HS-5 (cell line): ENCODE measurements around the gene MTMR6.

Experiments used
- DNase-seq: peaks from one replicate; pipeline ENCODE4 v3.0.0-alpha.2; 2012; ENCODE audit warnings: low read depth

Gene MTMR6

GRCh38 chr13:25286969-25287961, at the start of gene MTMR6:
Gene MTMR6, minus strand, starts transcription at chr13:25287488. Its CDS starts 241 bp downstream, at chr13:25287247.
- DNase-seq: no peak

DNA sequence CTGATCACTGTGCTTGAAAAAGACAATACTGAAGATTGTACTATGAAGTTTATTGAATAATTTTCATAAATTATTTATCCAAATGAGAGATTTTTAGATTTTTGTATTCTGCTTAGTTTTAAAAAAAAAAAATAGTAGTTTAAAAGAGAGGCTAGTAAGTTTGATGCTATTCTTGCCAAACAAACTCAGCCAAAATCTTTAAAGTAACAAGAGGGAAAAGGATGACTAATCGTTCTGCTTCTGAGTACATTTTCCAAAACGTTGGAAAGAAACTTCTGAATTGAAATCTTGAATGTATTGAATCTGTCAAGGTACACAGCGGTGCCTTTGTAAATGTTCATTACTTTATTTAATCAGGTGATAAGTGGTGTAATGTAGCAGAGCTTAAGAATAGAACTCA, 48.6 kb upstream of the MTMR6 start:
- no peak for DNase-seq

DNA sequence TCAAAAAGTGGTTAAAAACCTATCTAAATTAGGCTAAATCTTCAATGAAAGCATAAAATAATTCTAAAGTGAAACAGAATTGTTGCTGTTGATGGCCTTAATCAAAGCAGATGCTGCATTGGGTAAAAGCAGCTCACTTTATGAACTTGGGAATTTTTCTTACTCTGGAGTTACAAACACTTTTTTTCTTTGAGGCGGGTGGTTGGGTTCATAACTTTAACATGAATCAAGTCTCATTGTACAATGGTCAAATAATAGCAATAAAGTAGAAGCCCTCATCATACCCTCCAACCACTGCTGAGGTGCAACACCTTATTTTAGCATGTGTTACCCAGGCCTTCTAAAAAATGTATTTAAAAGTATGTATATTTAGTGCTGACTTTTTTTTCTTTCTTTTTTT, 43.3 kb upstream of the MTMR6 start:
- no peak for DNase-seq

DNA sequence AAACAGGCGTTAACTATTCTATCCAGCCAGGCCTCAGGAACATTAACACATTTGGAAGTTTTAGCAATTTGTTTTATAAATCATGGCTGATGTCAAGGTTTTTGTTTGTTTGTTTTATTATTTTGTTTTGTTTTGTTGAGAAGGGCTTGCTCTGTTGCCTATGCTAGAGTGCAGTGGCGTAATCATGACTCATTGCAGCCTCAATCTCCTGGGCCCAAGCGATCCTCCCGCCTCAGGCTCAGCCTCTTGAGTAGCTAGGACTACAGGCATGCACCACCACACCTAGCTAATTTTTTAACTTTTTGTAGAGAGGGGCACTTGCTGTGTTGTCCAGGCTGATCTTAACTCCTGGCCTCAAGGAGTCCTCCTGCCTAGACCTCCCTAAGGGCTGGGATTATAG, 42.4 kb upstream of the MTMR6 start:
- DNase-seq: no peak

GRCh38 chr13:25324100-25324499, 36.8 kb upstream of the MTMR6 start:
- no peak for DNase-seq

GRCh38 chr13:25319771-25320170, 32.5 kb upstream of the MTMR6 start:
- no peak for DNase-seq

GRCh38 chr13:25318946-25319345, 31.7 kb upstream of the MTMR6 start:
- peak; percentile 34 for DNase-seq

DNA sequence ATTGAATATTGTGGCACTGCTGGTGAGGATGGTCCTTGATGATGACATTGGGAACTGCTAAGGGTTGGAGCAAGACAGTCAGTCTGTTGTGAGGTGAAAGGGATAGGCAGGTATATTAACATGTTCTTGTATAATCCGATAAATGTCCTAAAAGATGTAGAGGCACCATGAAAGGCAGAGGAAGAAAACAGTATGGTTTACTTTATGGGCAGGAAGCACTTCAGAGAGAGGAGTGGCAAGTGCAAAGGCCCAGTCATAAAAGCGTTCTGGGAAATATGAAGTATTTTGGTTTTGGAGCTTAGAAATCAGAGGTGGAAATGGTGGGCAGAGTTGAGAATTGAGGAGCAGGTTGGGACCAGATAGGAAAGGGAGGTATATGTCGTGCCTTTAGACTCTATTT, 23.6 kb upstream of the MTMR6 start:
- no peak for DNase-seq

DNA sequence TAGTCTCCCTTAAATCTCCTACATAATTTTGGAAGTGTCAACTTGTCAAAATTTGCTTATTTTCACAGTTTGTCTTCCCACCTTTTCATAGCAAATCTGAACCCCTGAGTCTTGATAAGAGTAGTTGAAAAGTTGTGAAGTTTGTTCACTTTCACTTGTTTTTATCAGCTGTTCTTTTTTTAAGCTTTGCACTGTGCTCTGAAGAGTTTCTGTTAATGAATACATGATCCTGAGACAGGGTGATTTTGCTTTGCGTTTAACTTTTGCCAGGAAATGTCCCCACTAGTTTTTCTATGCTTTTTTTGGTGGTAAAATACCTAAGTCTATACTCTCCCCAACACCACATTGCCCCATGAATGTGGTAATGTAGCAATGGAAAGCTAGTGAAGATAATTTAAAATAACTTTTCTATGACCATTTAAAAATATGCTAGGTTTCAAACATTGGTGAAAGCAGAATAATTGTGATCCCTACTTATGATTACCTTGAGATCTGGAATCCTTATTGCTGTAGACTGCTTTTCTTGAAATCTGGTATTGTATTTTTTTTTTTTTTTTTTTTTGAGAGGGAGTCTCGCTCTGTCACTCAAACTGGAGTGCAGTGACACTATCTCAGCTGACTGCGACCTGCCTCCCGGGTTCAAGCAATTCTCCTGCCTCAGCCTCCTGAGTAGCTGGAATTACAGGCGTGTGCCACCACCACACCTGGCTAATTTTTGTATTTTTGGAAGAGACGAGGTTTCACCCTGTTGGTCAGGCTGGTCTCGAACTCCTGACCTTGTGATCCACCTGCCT, 19.6 kb upstream of the MTMR6 start:
- no peak for DNase-seq

GRCh38 chr13:25302121-25302520, 14.8 kb upstream of the MTMR6 start:
- no peak for DNase-seq

DNA sequence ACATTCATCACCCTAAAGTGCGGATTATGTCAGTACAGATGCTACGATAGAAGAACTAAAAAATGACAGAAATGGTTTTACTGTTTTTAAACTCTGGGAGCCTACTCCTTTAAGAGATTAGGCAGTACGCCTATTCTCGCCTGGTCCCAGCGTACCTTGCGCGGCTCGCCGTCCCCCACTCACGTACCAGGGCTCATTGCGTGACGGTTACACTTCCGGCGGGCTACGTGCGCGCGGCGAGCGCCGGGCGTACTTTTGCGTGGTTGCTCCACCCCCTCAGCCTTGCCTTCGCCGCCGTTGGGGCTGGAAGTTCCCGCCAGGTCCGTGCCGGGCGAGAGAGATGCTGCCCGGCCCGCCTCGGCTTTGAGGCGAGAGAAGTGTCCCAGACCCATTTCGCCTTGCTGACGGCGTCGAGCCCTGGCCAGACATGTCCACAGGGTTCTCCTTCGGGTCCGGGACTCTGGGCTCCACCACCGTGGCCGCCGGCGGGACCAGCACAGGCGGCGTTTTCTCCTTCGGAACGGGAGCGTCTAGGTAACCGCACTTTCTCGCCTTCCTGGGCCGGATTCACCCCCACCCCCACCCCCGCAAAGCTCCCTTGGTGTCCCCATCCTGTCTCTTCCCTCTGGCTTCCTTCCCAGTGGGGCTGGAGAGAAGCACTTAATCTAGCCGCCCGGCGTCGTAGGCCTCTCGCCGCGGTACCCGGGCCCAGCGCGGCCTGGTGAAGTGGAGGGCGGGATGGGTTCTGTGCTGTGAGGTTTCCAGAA, 14.2 kb upstream of the MTMR6 start, which contains the start of gene NUP58:
TSS of gene NUP58 (plus strand) at position 279 of the 767 bp plus-strand sequence. CDS start at position 428, 149 bp downstream.
- DNase-seq: peak; percentile 44

DNA sequence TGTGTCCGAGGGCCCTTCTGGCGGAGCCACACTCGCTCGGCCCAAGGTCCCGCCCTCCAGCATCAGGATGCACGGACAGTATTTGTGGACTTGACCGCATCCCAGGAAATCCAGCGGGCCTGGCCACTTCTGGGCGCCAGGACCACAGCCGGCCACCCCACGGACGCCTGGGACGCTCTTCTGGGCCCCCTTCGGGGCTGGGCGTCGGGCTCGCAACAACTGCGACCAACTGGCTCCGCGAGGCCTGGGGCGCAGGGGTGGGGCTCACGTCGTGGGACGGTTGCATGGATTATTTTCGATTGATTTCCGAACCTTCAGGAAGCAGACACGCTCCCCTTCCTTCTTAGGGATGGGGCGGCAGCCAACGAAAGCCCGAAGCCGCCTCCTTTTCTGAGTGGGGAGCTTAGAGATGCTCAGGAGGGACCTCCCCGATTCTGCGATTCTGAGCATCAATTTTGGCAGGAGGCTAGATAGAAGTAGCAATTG, 13.6 kb upstream of the MTMR6 start:
- no peak for DNase-seq

DNA sequence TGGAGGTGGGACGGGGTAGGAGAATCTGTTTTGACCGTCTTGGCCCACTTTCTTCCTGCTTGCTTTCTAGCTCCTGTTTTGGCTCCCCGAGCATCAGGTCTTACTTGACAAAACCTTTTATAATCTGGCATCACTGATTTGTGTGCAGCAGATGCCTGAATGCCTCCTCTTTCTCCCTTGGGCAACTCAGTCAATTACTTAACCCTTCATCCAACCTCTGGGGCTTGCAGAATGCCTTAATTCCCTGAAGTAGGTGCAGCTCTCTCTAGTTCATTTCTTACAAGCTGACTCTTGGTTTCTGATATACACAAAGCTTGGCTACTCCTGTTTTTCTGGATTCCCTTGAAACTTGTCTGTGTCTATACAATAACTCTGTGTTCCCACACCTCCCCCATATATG, 8.4 kb upstream of the MTMR6 start:
- DNase-seq: no peak

GRCh38 chr13:25295228-25295627, 7.9 kb upstream of the MTMR6 start:
- no peak for DNase-seq

- DNase-seq: no peak
Observed at GRCh38 chr13:25292301-25292700, 5.0 kb upstream of the MTMR6 start.

- no peak for DNase-seq
Observed at GRCh38 chr13:25291691-25292090, 4.4 kb upstream of the MTMR6 start.

GRCh38 chr13:25288966-25289365, 1.7 kb upstream of the MTMR6 start:
- no peak for DNase-seq

GRCh38 chr13:25286308-25286968, 850 bp downstream of the MTMR6 start:
- no peak for DNase-seq

- no peak for DNase-seq
Observed at GRCh38 chr13:25281935-25282332, 5.4 kb downstream of the MTMR6 start.

DNA sequence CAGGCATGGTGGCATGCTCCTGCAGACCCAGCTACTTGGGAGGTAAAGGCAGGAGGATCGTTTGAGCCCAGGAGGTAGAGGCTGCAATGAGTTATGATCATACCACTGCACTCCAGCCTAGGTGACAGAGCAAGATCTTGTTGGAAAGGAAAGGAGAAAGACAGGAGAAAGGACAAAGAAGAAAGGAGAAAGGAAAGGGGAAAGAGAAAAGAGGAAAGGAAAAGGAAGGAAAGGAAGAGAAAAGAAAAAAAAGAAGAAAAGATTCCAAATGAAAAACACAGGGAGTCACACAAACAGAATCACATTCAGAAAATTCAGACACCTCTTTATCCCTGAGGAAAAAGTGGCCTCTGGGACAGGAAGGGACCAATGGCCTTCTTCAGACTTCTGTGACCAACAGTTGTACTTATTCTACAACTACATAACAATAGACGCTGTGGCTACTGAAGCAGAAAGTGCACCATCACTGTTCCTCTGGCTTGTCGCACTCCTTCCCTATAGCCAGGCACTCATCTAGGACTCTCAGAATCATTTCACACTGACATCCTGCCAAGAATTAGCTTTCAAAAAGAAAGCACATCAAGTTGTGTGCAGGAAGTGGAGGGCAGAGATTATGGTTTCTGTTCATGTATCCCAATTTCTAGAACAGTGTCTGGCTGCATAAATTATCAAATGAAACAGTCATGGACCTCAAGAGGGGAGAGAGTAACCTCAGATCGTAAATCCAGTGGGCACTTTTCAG, 5.9 kb downstream of the MTMR6 start:
- no peak for DNase-seq

- DNase-seq: no peak
Observed at GRCh38 chr13:25280396-25280795, 6.9 kb downstream of the MTMR6 start.
